ENCODE data around the gene GPR78.

DNA sequence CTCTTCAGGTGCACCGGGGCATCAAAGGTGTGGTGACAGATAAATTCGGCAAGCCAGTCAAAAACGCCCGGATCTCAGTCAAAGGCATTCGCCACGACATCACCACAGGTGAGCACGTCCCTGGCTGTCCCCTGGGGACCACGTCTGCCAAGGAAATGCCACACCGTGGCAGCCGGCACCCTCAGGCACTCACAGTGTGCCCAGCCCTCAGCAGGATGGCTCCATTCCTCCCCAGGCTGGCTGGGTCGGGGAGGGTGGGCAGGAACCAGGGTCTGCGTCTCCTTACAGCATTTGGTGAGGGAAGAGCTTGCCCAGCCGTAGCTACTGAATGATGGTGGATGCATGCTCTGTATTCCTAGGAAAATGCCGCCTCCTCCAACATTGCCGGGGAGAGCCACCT is 38.2 kb downstream of the GPR78 start:
- no peak for TF ChIP-seq POLR2AphosphoS5 (IDR thresholded peaks at IDR 0.05; ENCODE audit: low read depth, low read length)
- no peak for TF ChIP-seq SUZ12 (IDR thresholded peaks at IDR 0.05; ENCODE audit: low read length)
- TF ChIP-seq, protein P1, sequence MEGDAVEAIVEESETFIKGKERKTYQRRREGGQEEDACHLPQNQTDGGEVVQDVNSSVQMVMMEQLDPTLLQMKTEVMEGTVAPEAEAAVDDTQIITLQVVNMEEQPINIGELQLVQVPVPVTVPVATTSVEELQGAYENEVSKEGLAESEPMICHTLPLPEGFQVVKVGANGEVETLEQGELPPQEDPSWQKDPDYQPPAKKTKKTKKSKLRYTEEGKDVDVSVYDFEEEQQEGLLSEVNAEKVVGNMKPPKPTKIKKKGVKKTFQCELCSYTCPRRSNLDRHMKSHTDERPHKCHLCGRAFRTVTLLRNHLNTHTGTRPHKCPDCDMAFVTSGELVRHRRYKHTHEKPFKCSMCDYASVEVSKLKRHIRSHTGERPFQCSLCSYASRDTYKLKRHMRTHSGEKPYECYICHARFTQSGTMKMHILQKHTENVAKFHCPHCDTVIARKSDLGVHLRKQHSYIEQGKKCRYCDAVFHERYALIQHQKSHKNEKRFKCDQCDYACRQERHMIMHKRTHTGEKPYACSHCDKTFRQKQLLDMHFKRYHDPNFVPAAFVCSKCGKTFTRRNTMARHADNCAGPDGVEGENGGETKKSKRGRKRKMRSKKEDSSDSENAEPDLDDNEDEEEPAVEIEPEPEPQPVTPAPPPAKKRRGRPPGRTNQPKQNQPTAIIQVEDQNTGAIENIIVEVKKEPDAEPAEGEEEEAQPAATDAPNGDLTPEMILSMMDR (IDR thresholded peaks at IDR 0.05; ENCODE audit: control extremely low read depth in 1 of 3, insufficient read depth in 1 of 3, low read depth in 1 of 3, low read length in 3 of 3): no peak
- TF ChIP-seq SIN3A (conservative IDR thresholded peaks at IDR 0.05 in 1 of 2, IDR thresholded peaks at IDR 0.05 in 1 of 2; ENCODE audit: low read depth in 1 of 2, low read length in 2 of 2): no peak
- no peak for TF ChIP-seq CHD2 (IDR thresholded peaks at IDR 0.05; ENCODE audit: low read length)
- TF ChIP-seq, protein P2, sequence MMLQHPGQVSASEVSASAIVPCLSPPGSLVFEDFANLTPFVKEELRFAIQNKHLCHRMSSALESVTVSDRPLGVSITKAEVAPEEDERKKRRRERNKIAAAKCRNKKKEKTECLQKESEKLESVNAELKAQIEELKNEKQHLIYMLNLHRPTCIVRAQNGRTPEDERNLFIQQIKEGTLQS (IDR thresholded peaks at IDR 0.05; ENCODE audit: insufficient read depth, low read depth, low read length): no peak
- no peak for TF ChIP-seq EP300 (IDR thresholded peaks at IDR 0.05; ENCODE audit: borderline replicate concordance in 1 of 2, low read depth in 2 of 2, low read length in 2 of 2)
- TF ChIP-seq ZNF274 (IDR thresholded peaks at IDR 0.05; ENCODE audit: borderline replicate concordance, extremely low read depth, low read length): no peak

All from H1 (cell line).